ENCODE results near the gene CD84. TPM values are rescaled to one million over a fixed set of nuclear protein-coding genes. Genes with fewer than 3 reads are reported as not detected.

The CD84 gene
- polyA plus RNA-seq, 1 of the 3 experiments (the other 2 are of a cell fraction), result not detected

DNA sequence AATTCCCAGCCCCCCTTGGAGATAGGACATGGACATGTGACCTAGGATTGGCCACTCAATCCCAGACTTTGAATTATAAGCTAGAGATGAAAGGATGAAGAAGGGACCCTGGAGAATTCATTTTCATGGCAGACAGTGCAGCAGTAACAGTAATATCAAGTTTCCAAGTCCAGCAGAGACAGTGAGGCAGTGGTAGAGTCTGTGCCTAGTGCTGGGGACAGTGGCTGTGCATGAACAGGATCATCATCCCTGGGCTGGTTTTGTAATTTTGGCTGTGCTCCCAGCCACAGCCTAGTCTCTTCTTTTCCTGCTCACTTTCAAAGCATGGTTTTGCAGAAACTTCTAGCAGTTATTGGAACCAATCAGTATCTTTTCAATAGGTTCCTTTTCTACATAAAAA lies 29.6 kb upstream of the CD84 start:
- POLR2A ChIA-PET, result no interaction called here
- H4K20me1 ChIP-seq (ENCODE audit: insufficient read depth), result no peaks in the 10 kb centered on the region
- no peak overlapping the region for H3K4me2 ChIP-seq
- no peak overlapping the region for H3K27ac ChIP-seq (ENCODE audit: low read depth in 2 of 2, low read length in 1 of 2)
- no peak overlapping the region for H3K4me3 ChIP-seq (ENCODE audit: low read depth in 2 of 2, low read length in 1 of 2)
- H3K9ac ChIP-seq, result no peak overlapping the region
- H3K9me2 ChIP-seq, result no peaks in the 10 kb centered on the region
- no peaks in the 10 kb centered on the region for H3K36me3 ChIP-seq (replicated peaks in 1 of 2; ENCODE audit: control insufficient read depth in 1 of 2, insufficient read depth in 2 of 2, low read length in 1 of 2)
- H3K4me1 ChIP-seq (ENCODE audit: control insufficient read depth in 1 of 2, insufficient read depth in 2 of 2, low read depth in 1 of 2, low read length in 1 of 2), result no peaks in the 10 kb centered on the region
- no peak for TF ChIP-seq TAF1 (IDR thresholded peaks at IDR 0.05; ENCODE audit: borderline replicate concordance, low read depth, low read length)
- no peak for TF ChIP-seq RCOR1 (IDR thresholded peaks at IDR 0.05; ENCODE audit: low read length)
- no peaks in the 10 kb centered on the region for H3K9me3 ChIP-seq
- CTCF ChIA-PET, result interaction anchor here (0.7 to 1.2 kb wide), 3 partner anchors 65 to 180 kb away, joined by 3 to 6 read pairs (median 3); no protein-coding TSS in a partner anchor
- no peak overlapping the region for H2AFZ ChIP-seq (ENCODE audit: low read depth)
- peaks cover 40% of the 10 kb centered on the region for H3K27me3 ChIP-seq (ENCODE audit: insufficient read depth)
- DNase-seq, result no peak
- no peaks in the 10 kb centered on the region for H3K79me2 ChIP-seq (ENCODE audit: insufficient read depth)
- H3F3A ChIP-seq (replicated peaks; ENCODE audit: insufficient read depth), result no peaks in the 10 kb centered on the region

DNA sequence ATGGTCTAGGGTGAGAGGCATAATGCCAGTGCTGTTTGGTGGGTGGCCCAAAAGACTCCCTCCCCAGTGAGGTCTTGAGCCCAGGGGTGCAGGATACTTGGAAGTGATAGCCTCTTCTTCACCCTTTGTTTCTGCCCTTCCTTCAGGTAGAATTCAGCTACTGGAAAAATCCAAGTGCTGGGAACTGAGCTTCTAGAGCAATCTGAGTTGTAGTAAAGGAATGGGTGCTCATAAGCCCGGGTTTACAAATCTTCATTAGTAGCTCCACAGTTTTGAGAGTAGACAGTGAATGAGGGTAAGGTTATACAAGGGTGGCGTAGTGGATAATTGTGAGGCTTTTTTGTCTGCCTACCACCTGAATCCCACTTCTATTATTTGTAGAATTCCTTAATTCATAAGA lies 29.2 kb upstream of the CD84 start:
- Histone ChIP-seq H2AFZ (ENCODE audit: low read depth) (no peak overlapping the region), H3K36me3 (replicated peaks in 1 of 2; ENCODE audit: control insufficient read depth in 1 of 2, insufficient read depth in 2 of 2, low read length in 1 of 2) (no peaks in the 10 kb centered on the region), H3K27ac (ENCODE audit: low read depth in 2 of 2, low read length in 1 of 2) (no peak overlapping the region), H3K4me3 (ENCODE audit: low read depth in 2 of 2, low read length in 1 of 2) (no peak overlapping the region), H3K9ac (no peak overlapping the region), H3K4me2 (no peak overlapping the region), H3K9me2 (no peaks in the 10 kb centered on the region), H3K27me3 (ENCODE audit: insufficient read depth) (peaks cover 36% of the 10 kb centered on the region), H4K20me1 (ENCODE audit: insufficient read depth) (no peaks in the 10 kb centered on the region), H3K79me2 (ENCODE audit: insufficient read depth) (no peaks in the 10 kb centered on the region), H3K4me1 (ENCODE audit: control insufficient read depth in 1 of 2, insufficient read depth in 2 of 2, low read depth in 1 of 2, low read length in 1 of 2) (no peaks in the 10 kb centered on the region), H3K9me3 (no peaks in the 10 kb centered on the region), H3F3A (replicated peaks; ENCODE audit: insufficient read depth) (no peaks in the 10 kb centered on the region)
- no peak for TF ChIP-seq SIN3A (IDR thresholded peaks at IDR 0.05; ENCODE audit: borderline replicate concordance, low read depth, low read length)
- TF ChIP-seq, protein P1, sequence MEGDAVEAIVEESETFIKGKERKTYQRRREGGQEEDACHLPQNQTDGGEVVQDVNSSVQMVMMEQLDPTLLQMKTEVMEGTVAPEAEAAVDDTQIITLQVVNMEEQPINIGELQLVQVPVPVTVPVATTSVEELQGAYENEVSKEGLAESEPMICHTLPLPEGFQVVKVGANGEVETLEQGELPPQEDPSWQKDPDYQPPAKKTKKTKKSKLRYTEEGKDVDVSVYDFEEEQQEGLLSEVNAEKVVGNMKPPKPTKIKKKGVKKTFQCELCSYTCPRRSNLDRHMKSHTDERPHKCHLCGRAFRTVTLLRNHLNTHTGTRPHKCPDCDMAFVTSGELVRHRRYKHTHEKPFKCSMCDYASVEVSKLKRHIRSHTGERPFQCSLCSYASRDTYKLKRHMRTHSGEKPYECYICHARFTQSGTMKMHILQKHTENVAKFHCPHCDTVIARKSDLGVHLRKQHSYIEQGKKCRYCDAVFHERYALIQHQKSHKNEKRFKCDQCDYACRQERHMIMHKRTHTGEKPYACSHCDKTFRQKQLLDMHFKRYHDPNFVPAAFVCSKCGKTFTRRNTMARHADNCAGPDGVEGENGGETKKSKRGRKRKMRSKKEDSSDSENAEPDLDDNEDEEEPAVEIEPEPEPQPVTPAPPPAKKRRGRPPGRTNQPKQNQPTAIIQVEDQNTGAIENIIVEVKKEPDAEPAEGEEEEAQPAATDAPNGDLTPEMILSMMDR (IDR thresholded peaks at IDR 0.05), result no peak
- no peak for TF ChIP-seq TAF1 (IDR thresholded peaks at IDR 0.05; ENCODE audit: borderline replicate concordance, low read depth, low read length)
- no peak for TF ChIP-seq EZH2phosphoT487 (IDR thresholded peaks at IDR 0.05; ENCODE audit: borderline replicate concordance, low read depth)
- TF ChIP-seq RXRA (IDR thresholded peaks at IDR 0.05; ENCODE audit: borderline replicate concordance, low read depth), result no peak
- TF ChIP-seq, protein P2, sequence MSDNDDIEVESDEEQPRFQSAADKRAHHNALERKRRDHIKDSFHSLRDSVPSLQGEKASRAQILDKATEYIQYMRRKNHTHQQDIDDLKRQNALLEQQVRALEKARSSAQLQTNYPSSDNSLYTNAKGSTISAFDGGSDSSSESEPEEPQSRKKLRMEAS (IDR thresholded peaks at IDR 0.05; ENCODE audit: low read depth), result no peak
- no peak for TF ChIP-seq RFX5 (IDR thresholded peaks at IDR 0.05; ENCODE audit: low read length)
- no peak for TF ChIP-seq JUND (IDR thresholded peaks at IDR 0.05)
- no peak for TF ChIP-seq TEAD4 (IDR thresholded peaks at IDR 0.05; ENCODE audit: borderline replicate concordance, insufficient read depth)
- TF ChIP-seq, protein P3, sequence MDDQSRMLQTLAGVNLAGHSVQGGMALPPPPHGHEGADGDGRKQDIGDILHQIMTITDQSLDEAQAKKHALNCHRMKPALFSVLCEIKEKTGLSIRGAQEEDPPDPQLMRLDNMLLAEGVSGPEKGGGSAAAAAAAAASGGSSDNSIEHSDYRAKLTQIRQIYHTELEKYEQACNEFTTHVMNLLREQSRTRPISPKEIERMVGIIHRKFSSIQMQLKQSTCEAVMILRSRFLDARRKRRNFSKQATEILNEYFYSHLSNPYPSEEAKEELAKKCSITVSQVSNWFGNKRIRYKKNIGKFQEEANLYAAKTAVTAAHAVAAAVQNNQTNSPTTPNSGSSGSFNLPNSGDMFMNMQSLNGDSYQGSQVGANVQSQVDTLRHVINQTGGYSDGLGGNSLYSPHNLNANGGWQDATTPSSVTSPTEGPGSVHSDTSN (IDR thresholded peaks at IDR 0.05), result no peak
- no peak for TF ChIP-seq NRF1 (IDR thresholded peaks at IDR 0.05; ENCODE audit: low read depth, low read length)
- WGBS (ENCODE audit: low lambda C conversion rate), result 8% methylated on average over 2 of the region's 2 CpGs
- ChIA-PET CTCF (interaction anchor here (0.7 to 1.2 kb wide), 4 partner anchors 9 to 810 kb away, joined by 3 read pairs; no protein-coding TSS in a partner anchor), POLR2A (no interaction called here)
- DNase-seq, result no peak
